HL-60/S4 (cell line): Measurements from ENCODE around the gene LEMD3.
"Not testable (repeated sequence)": the region's sequence is repeated elsewhere in the genome, so short reads cannot be mapped to it uniquely, and the experiment has no call there.

Source experiments
- in situ Hi-C: fragments of 300-500 bp; cut with MboI; formaldehyde crosslinking; loops from 2 replicates; pipeline ENCODE4 v1.14.3; 2022; ENCODE audit warnings: low sequenced_read_pairs

The LEMD3 gene

DNA sequence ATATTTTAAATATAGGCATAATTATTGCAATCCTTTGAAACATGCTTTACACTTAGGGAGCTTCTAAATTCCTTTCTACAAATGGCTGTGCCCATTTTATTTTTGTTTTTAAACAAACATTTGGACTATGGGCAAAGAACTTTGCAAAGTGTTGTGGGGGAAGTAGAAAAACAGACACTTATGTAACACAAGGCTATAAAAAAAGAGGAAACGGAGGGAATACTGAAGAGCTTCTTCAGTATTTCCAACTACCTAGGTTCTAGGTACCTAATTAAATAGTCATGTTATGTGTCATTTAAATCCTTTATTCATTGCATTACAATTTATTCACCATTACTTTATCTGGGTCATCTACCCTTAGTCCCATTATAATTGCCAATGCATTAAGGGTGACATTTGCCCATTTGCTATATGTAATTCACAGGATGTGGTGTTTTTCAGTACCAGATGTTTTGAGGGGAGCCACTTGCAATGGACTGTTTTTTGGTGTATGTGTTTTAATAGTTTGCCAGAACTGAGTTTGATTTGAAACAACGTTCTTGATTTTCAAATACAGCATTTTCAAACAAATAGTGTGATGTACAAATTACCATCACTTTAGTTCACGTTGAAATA lies 107.6 kb downstream of the LEMD3 start:
- in situ Hi-C loops: no loop called here

GRCh38 chr12:65277994-65278575 lies 108.7 kb downstream of the LEMD3 start:
- in situ Hi-C loops: no loop called here

GRCh38 chr12:65278576-65279368 lies 109.4 kb downstream of the LEMD3 start, which contains the start of gene MSRB3:
Gene MSRB3, plus strand, starts transcription at chr12:65278683. Its CDS starts 29,897 bp downstream, at chr12:65308580.
- in situ Hi-C loops: no loop called here

- in situ Hi-C loops: no loop called here
These were observed 110.2 kb downstream of the LEMD3 start for GRCh38 chr12:65279369-65280112.

GRCh38 chr12:65280306-65280705 lies 110.9 kb downstream of the LEMD3 start:
- in situ Hi-C loops: no loop called here

GRCh38 chr12:65282840-65283239 lies 113.5 kb downstream of the LEMD3 start:
- in situ Hi-C loops: no loop called here

- in situ Hi-C loops: not testable (repeated sequence)
These were observed 116.1 kb downstream of the LEMD3 start for GRCh38 chr12:65285532-65285931.

DNA sequence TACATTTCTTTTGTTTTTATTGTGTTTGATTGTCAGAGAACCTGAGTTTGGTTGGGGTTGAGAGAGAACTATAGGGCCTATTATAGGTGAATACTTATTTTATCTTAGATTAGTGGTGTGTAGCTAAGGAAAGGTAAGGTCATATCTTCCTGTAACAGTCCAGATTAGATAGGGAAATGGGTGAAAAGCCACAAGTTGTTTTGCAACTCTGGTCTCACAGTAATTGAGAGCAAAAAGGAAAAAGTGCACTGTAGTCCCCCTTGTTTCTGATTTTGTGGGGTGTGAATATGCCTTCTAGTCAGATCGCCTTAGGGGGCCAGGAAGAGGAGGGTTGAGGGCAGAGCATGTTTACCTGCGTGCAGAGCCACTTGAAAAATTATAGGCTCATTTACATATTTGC lies 118.0 kb downstream of the LEMD3 start:
- in situ Hi-C loops: no loop called here

- in situ Hi-C loops: no loop called here
These were observed 122.9 kb downstream of the LEMD3 start for GRCh38 chr12:65292241-65292640.

GRCh38 chr12:65293735-65294134 lies 124.4 kb downstream of the LEMD3 start:
- in situ Hi-C loops: no loop called here

DNA sequence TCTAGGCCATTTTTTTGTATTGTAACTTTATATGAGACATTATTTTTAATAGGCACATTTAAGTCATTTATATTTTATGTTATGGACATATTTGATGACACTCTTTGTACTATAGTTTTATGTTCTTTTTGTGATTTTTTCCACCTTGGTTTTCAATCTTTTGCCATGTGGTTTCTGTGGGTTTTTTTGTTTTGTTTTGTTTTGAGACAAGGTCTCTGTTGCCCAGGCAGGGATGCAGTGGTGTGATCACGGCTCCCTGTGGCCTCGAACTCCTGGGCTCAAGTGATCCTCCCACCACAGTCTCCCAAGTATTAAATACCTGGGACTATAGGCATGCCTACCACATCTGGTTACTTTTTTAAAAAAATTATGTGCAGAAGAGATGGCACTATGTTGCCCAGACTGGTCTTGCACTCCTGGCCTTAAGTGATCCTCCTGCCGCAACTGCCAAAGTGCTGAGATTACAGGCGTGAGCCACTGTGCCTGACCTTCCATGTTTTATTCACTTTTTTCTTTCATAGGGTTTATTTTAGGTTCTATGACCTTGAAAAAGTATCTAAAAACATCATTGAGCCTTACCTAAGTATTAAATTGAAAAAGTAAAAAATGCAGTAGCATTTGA lies 125.4 kb downstream of the LEMD3 start:
- in situ Hi-C loops: no loop called here

DNA sequence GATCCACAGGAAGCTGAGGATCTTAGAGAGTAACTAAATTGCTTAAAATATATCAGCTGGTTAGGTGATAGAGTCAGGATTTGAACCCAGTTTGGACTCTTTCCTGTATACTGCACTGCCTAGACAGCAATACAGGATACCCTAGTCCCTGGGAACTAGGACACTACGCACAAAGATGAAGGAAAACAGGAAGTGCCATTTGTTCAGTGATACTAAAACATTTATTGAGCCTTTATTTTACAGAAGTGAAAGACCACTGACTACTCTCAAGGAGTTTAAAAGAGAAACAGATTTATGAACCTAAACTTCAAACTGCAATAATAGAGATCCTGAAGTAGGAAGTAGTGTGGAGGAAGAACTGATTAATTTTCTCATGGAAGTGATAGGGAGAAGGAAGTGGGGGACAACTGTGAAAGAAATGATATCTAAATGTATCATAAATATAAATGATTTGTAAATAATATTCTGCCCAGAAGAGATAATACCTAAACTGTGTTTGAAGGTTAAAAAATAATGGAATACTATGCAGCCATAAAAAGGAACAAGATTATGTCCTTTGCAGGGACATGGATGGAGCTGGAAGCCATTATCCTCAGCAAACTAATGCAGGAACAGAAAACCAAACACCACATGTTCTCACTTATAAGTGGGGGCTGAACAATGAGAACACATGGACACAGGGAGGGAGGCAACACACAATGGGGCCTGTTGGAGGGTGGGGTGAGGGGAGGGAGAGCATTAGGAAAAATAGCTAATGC lies 127.3 kb downstream of the LEMD3 start:
- in situ Hi-C loops: no loop called here
